HEK293T (cell line): Measurements from ENCODE around the gene RPL36AL.

Experiments used
- ELF4 ChIP-seq: fragments of 450-650 bp; IDR thresholded peaks from 2 replicates; pipeline ENCODE4 v1.6.1; 2017; ENCODE audit warnings: antibody characterized with exemption
- FOXK2 ChIP-seq: fragments of 450-650 bp; IDR thresholded peaks from 2 replicates; pipeline ENCODE4 v1.6.1; 2016; ENCODE audit warnings: mild to moderate bottlenecking
- LEF1 ChIP-seq: fragments of 450-650 bp; IDR thresholded peaks from 2 replicates; pipeline ENCODE4 v1.6.1; 2017; ENCODE audit warnings: mild to moderate bottlenecking, borderline replicate concordance
- NFRKB ChIP-seq: fragments of 450-650 bp; IDR thresholded peaks from 2 replicates; pipeline ENCODE4 v1.6.1; 2016; ENCODE audit warnings: mild to moderate bottlenecking, moderate library complexity
- PKNOX1 ChIP-seq: fragments of 450-650 bp; IDR thresholded peaks from 2 replicates; pipeline ENCODE4 v1.6.1; 2016
- SP1 ChIP-seq: fragments of 450-650 bp; IDR thresholded peaks from 2 replicates; pipeline ENCODE4 v1.6.1; 2017
- SUZ12 ChIP-seq: fragments of 450-650 bp; IDR thresholded peaks from 2 replicates; pipeline ENCODE4 v1.6.1; 2016; ENCODE audit warnings: mild to moderate bottlenecking

GRCh38 chr14:49598485-49599300 lies 21.7 kb downstream of the RPL36AL start, which contains the start of gene LRR1:
- TF ChIP-seq SUZ12 = no peak
- peak; percentile 74 for TF ChIP-seq PKNOX1
- no peak for TF ChIP-seq SP1
- TF ChIP-seq ELF4 = peak; percentile 24; the same call in 1 of the 2 replicates
- no peak for TF ChIP-seq FOXK2
- no peak for TF ChIP-seq NFRKB
- TF ChIP-seq LEF1 = no peak
